Prostate gland (tissue), 2 donors: ENCODE data around the gene ANP32B. TPM values are rescaled to one million over a fixed set of nuclear protein-coding genes. Genes with fewer than 3 reads are reported as not detected.

Experiments
- DNase-seq: peaks from one replicate; pipeline ENCODE4 v3.0.0-alpha.2; 2019; ENCODE audit warnings: low spot score
- H3K27ac ChIP-seq, 2 donors: fragments of 200-600 bp; sonication (generic); 2 replicates each; pipeline ENCODE4 v1.5.1; 2017 to 2019
- H3K27me3 ChIP-seq: fragments of 200-600 bp; sonication (generic); replicated peaks from 2 replicates; pipeline ENCODE4 v1.5.1; 2019; ENCODE audit not compliant: insufficient read depth
- H3K36me3 ChIP-seq, 2 donors: fragments of 200-600 bp; sonication (generic); 1 replicate in 1 of 2; 2 replicates in 1 of 2; pipeline versions ENCODE4 v1.5.1 to v1.8.1; 2017 to 2019
- H3K4me1 ChIP-seq: fragments of 200-600 bp; sonication (generic); replicated peaks from 2 replicates; pipeline ENCODE4 v1.5.1; 2019
- H3K4me3 ChIP-seq, 2 donors: fragments of 200-600 bp; sonication (generic); 2 replicates each; pipeline ENCODE4 v1.5.1; 2017 to 2019
- H3K9me3 ChIP-seq: fragments of 200-600 bp; sonication (generic); 2 replicates; pipeline ENCODE4 v1.5.1; 2017
- CTCF ChIP-seq, 4 experiments: fragments of 200-600 bp in 2 of 4; fragments of 450-650 bp in 2 of 4; sonication (generic) in 2 of 4; IDR thresholded peaks; 1 replicate in 3 of 4; 2 replicates in 1 of 4; pipeline ENCODE4 v1.5.1; 2016 to 2019; ENCODE audit warnings: antibody characterized with exemption in 4 of 4, mild to moderate bottlenecking in 2 of 4, moderate library complexity in 2 of 4
- POLR2A ChIP-seq: fragments of 450-650 bp; IDR thresholded peaks from one replicate; pipeline ENCODE4 v1.6.1; 2016; ENCODE audit warnings: antibody characterized with exemption, mild to moderate bottlenecking
- POLR2AphosphoS5 ChIP-seq: sonication (generic); formaldehyde crosslinking; IDR thresholded peaks from one replicate; pipeline ENCODE4 v1.6.1; 2017; ENCODE audit warnings: antibody characterized with exemption
- WGBS: methylation state at CpG from one replicate; pipeline ENCODE4 v1.1.5; 2018; 5-methylcytosine and 5-hydroxymethylcytosine counted together
- intact Hi-C: fragments of 100-400 bp; cut with DNase I; formaldehyde crosslinking; loops from one replicate; pipeline ENCODE4 v1.14.2; 2022
- total RNA-seq, 2 donors: library from RNA; depleted of rRNA; stranded (reverse); fragments of >200 nt; gene quantifications; one replicate each; pipeline ENCODE4 v1.1.0, GENCODE V29; 2016

Gene ANP32B
- total RNA-seq, 2 donors from 2014 or later, result 22.5 to 25.1 TPM

DNA sequence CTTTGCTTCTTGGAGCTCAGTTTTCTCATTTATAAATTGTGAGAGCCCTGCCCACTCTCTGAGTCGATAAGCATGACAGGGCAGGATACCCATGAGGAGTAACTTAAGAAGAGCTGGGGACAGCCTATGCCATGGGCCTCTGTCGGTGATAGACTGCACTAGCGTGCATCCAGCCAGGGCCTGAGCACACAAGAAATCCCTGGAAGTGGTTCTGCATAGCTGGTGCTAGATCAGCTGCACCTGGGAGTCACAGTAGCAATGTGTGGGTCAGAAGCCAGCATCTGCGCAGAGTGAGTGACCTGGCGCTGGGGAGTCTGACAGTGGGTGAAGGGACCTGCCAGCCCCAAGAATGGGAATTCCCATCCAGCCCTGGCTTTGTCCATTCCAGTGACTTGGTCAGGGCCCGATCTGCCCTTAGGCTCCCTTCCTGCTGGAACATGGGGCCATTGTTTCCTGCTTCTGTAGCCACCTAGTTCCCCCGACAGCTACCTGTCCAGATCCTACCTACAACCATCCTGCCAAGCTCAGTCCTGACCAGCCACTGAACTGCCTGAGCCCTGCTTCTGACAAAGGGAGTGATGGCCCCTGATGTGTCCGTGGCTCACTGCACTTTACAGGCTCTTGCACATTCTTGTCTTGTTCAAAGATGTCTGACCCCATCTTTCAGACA is 37.5 kb downstream of the ANP32B start:
- intact Hi-C loops, result no loop called here
- Histone ChIP-seq H3K4me3 (no peak overlapping the region), H3K27me3 (no peaks in the 10 kb centered on the region), H3K36me3 (no peaks in the 10 kb centered on the region), H3K4me1 (no peaks in the 10 kb centered on the region), H3K9me3 (no peaks in the 10 kb centered on the region), H3K27ac (no peak overlapping the region)
- TF ChIP-seq CTCF (IDR thresholded peaks at IDR 0.05) (no peak), POLR2A (no peak), POLR2AphosphoS5 (no peak)
- DNase-seq, result no peak
- WGBS, result 90% methylated on average over 8 of the region's 8 CpGs

GRCh38 chr9:98021306-98022040 is 38.3 kb downstream of the ANP32B start:
- Histone ChIP-seq H3K9me3 (no peaks in the 10 kb centered on the region), H3K27ac (no peak overlapping the region), H3K4me3 (no peak overlapping the region), H3K4me1 (no peaks in the 10 kb centered on the region), H3K36me3 (no peaks in the 10 kb centered on the region), H3K27me3 (no peaks in the 10 kb centered on the region)
- TF ChIP-seq POLR2AphosphoS5, result no peak
- no peak for TF ChIP-seq POLR2A
- TF ChIP-seq CTCF (IDR thresholded peaks at IDR 0.05), result no peak
- no peak for DNase-seq
- WGBS, result 88% methylated on average over 8 of the region's 8 CpGs
- intact Hi-C loops, result no loop called here

- no peaks in the 10 kb centered on the region for H3K4me1 ChIP-seq
- H3K27ac ChIP-seq, result no peak overlapping the region
- no peaks in the 10 kb centered on the region for H3K27me3 ChIP-seq
- DNase-seq, result no peak
- intact Hi-C loops, result no loop called here
- no peak overlapping the region for H3K4me3 ChIP-seq
- no peaks in the 10 kb centered on the region for H3K36me3 ChIP-seq
- no peaks in the 10 kb centered on the region for H3K9me3 ChIP-seq
- no peak for TF ChIP-seq CTCF (IDR thresholded peaks at IDR 0.05)
- TF ChIP-seq POLR2A, result no peak
- TF ChIP-seq POLR2AphosphoS5, result no peak
- WGBS, result 85% methylated on average over 8 of the region's 8 CpGs
Measured at GRCh38 chr9:98022447-98022846, 39.3 kb downstream of the ANP32B start.

GRCh38 chr9:98024702-98025101 is 41.6 kb downstream of the ANP32B start:
- Histone ChIP-seq H3K27me3 (no peaks in the 10 kb centered on the region), H3K9me3 (no peaks in the 10 kb centered on the region), H3K36me3 (no peaks in the 10 kb centered on the region), H3K4me3 (no peak overlapping the region), H3K27ac (no peak overlapping the region), H3K4me1 (no peaks in the 10 kb centered on the region)
- TF ChIP-seq CTCF (IDR thresholded peaks at IDR 0.05), result no peak
- no peak for TF ChIP-seq POLR2AphosphoS5
- no peak for TF ChIP-seq POLR2A
- WGBS, result 100% methylated on average over 1 of the region's 1 CpG
- intact Hi-C loops, result no loop called here
- no peak for DNase-seq

DNA sequence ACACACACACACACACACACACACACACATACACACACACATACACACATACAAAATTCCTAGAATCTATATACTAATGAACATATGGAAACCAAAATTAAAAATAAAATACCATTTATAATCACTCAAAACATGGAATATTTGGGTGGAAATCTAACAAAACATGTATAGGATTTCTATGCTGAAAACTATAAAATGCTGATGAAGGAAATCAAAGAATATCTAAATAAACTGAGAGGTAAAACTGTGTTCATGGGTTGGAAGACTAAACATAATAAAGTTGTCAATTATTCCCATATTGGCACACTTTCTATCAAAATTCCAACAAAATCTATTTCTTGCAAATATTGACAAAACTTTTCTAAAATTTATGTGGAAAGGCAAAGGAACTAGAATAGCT is 48.0 kb downstream of the ANP32B start:
- H3K36me3 ChIP-seq, result no peaks in the 10 kb centered on the region
- H3K27ac ChIP-seq, result no peak overlapping the region
- intact Hi-C loops, result no loop called here
- no peaks in the 10 kb centered on the region for H3K4me1 ChIP-seq
- no peaks in the 10 kb centered on the region for H3K9me3 ChIP-seq
- DNase-seq, result no peak
- TF ChIP-seq CTCF (IDR thresholded peaks at IDR 0.05) (no peak), POLR2A (no peak)
- no peaks in the 10 kb centered on the region for H3K27me3 ChIP-seq
- no peak overlapping the region for H3K4me3 ChIP-seq
